Measurements from ENCODE around the gene MLANA.

Gene MLANA

GRCh38 chr9:5884191-5884590 lies 6.5 kb upstream of the MLANA start:
- no peak overlapping the region for H3K27ac ChIP-seq
- POLR2A ChIA-PET (ENCODE audit: low non-redundant PET) = no interaction called here
- no peak for DNase-seq (ENCODE audit: low spot score)
- no peak for TF ChIP-seq CTCF (conservative IDR thresholded peaks at IDR 0.05; ENCODE audit: low read depth)
- CTCF ChIA-PET = no interaction called here

GRCh38 chr9:5886114-5886939 lies 4.4 kb upstream of the MLANA start:
- peak; percentile 93 for TF ChIP-seq CTCF (conservative IDR thresholded peaks at IDR 0.05; ENCODE audit: low read depth)
- ChIA-PET POLR2A (ENCODE audit: low non-redundant PET) (no interaction called here), CTCF (interaction anchor here (0.5 to 1.4 kb wide), 7 partner anchors 8 to 630 kb away, joined by 3 to 5 read pairs (median 3); no protein-coding TSS in a partner anchor)
- peak; percentile 43 for DNase-seq (ENCODE audit: low spot score)
- no peak overlapping the region for H3K27ac ChIP-seq

- ChIA-PET CTCF (no interaction called here), POLR2A (ENCODE audit: low non-redundant PET) (no interaction called here)
- H3K27ac ChIP-seq = no peak overlapping the region
- TF ChIP-seq CTCF (conservative IDR thresholded peaks at IDR 0.05; ENCODE audit: low read depth) = no peak
- no peak for DNase-seq (ENCODE audit: low spot score)
Observed at GRCh38 chr9:5892456-5893133, 1.9 kb downstream of the MLANA start.

GRCh38 chr9:5893134-5893505 lies 2.4 kb downstream of the MLANA start:
- ChIA-PET POLR2A (ENCODE audit: low non-redundant PET) (no interaction called here), CTCF (no interaction called here)
- no peak for DNase-seq (ENCODE audit: low spot score)
- H3K27ac ChIP-seq = no peak overlapping the region
- no peak for TF ChIP-seq CTCF (conservative IDR thresholded peaks at IDR 0.05; ENCODE audit: low read depth)

GRCh38 chr9:5893591-5894236 lies 3.0 kb downstream of the MLANA start:
- TF ChIP-seq CTCF (conservative IDR thresholded peaks at IDR 0.05; ENCODE audit: low read depth) = no peak
- CTCF ChIA-PET = interaction anchor here (0.6 to 1.4 kb wide), 2 partner anchors 8 to 333 kb away, joined by 3 to 4 read pairs; no protein-coding TSS in a partner anchor
- POLR2A ChIA-PET (ENCODE audit: low non-redundant PET) = no interaction called here
- no peak overlapping the region for H3K27ac ChIP-seq
- DNase-seq (ENCODE audit: low spot score) = no peak

- ChIA-PET POLR2A (ENCODE audit: low non-redundant PET) (no interaction called here), CTCF (interaction anchor here (0.6 to 1.4 kb wide), 2 partner anchors 9 to 332 kb away, joined by 3 to 4 read pairs; no protein-coding TSS in a partner anchor)
- H3K27ac ChIP-seq = no peak overlapping the region
- TF ChIP-seq CTCF (conservative IDR thresholded peaks at IDR 0.05; ENCODE audit: low read depth) = no peak
- no peak for DNase-seq (ENCODE audit: low spot score)
Observed at GRCh38 chr9:5894237-5894959, 3.7 kb downstream of the MLANA start.
